Naive thymus-derived CD8-positive, alpha-beta T cell (primary cell): ENCODE results near the gene ATP6V1C2. TPM values are rescaled to one million over a fixed set of nuclear protein-coding genes. Genes with fewer than 3 reads are reported as not detected.

Experiments
- ATAC-seq, 2 donors: fragments of 150-1000 bp; cut with Tn5 transposase in 1 of 2; sonication (Bioruptor Pico), chemical (Tn5 transposase) in 1 of 2; 1 replicate in 1 of 2; 2 replicates in 1 of 2; pipeline ENCODE4 v1.10.0; 2021; ENCODE audit warnings: mild to moderate bottlenecking in 2 of 2, moderate library complexity in 2 of 2
- POLR2A ChIA-PET: fragments of 350-600 bp; sonication (Branson Sonifier 250); formaldehyde crosslinking; loops from one replicate; lab custom pipeline; 2021; ENCODE audit warnings: antibody characterized with exemption; lab: Charles Lee
- DNase-seq, 10 donors: peaks; one replicate each; pipeline versions ENCODE4 v3.0.0 to v3.0.0-alpha.2; 2020 to 2022
- H3K27ac Mint-ChIP-seq, 10 donors: one replicate each; pipeline ENCODE4 v1.8.0; 2020 to 2022; ENCODE audit warnings: mild to moderate bottlenecking in 10 of 10, mixed read lengths in 10 of 10, moderate library complexity in 4 of 10, inconsistent platforms in 1 of 10
- H3K27me3 Mint-ChIP-seq, 5 donors: one replicate each; pipeline ENCODE4 v1.8.0; 2021 to 2022; ENCODE audit warnings: mixed read lengths in 5 of 5
- H3K36me3 Mint-ChIP-seq, 3 donors: one replicate each; pipeline ENCODE4 v1.8.0; 2020 to 2022; ENCODE audit warnings: mixed read lengths in 3 of 3, mild to moderate bottlenecking in 2 of 3, inconsistent platforms in 1 of 3
- H3K4me1 Mint-ChIP-seq, 4 donors: one replicate each; pipeline ENCODE4 v1.8.0; 2021 to 2022; ENCODE audit warnings: mixed read lengths in 4 of 4
- H3K4me3 Mint-ChIP-seq, 10 donors: one replicate each; pipeline ENCODE4 v1.8.0; 2020 to 2022; ENCODE audit warnings: mild to moderate bottlenecking in 10 of 10, mixed read lengths in 10 of 10, moderate library complexity in 6 of 10, inconsistent platforms in 1 of 10
- H3K9me3 Mint-ChIP-seq, 9 donors: one replicate each; pipeline ENCODE4 v1.8.0; 2020 to 2022; ENCODE audit warnings: mixed read lengths in 9 of 9, mild to moderate bottlenecking in 3 of 9, inconsistent platforms in 1 of 9, moderate library complexity in 1 of 9
- polyA plus RNA-seq, 3 donors: library from polyadenylated mRNA; unstranded; fragments of 300-500 nt; fragmentation: Illumina TruSeq; gene quantifications; one replicate each; pipeline ENCODE4 v1.2.3, GENCODE V29; 2021
- total RNA-seq, 8 experiments: library from RNA in 2 of 8; stranded (reverse) in 2 of 8; gene quantifications; one replicate each; pipeline ENCODE4 v1.2.3 and lab custom pipeline; 2021 to 2026

The ATP6V1C2 gene
- total and polyA plus RNA-seq, 5 experiments from 2014 or later: 0.11 to 0.47 (median 0.19) TPM; not detected in 2

DNA sequence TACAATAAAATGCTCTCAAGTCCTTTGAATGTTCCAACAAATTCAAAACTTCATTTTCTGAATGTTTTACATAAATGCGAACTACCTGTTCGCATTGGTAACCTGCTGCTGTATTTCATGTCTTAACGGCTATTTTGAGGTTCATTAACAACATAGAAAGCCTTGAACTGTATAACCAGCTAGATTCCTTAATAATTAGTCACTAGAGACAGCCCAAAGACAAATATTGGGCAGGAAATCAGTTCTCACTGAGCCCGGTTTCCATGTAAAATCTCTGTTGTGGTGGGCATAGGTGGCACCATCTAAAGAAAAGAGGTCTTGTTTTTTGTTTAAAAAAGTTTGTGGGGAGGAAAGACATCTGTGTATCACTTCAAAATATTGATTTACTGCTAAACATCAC, 62.0 kb downstream of the ATP6V1C2 start:
- ATAC-seq (no peak), DNase-seq (no peak)
- POLR2A ChIA-PET: no interaction called here
- Mint-ChIP-seq H3K9me3 (no peaks in the 10 kb centered on the region), H3K4me1 (peaks cover 0 to 4% (median 0%) of the 10 kb centered on the region in 4 donors), H3K36me3 (peaks cover 7 to 86% (median 43%) of the 10 kb centered on the region in 3 donors), H3K27me3 (no peaks in the 10 kb centered on the region), H3K4me3 (no peak overlapping the region), H3K27ac (peak overlapping the region in 2 of 10 donors; percentile 29 to 69)

DNA sequence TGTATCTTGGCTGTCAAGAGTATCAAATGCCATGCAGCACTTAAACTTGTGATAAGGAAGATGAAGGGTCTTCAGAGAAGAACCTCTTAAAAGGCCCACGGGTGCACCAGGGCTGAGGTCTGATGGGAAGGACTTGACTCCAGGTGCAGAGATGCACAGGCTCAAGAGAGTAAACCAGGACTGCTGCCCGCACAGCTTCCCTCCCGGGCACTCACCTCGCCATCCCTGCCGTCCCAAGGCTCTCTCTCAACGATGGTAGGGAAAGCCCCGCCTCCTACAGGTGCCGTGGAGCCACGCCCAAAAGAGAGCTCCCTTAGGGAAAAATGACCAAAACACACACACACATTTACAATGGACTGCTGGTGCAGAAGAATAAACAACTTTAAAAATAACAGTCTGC, 63.3 kb downstream of the ATP6V1C2 start:
- DNase-seq: no peak
- no peaks in the 10 kb centered on the region for H3K9me3 Mint-ChIP-seq
- POLR2A ChIA-PET: no interaction called here
- ATAC-seq: no peak
- peaks cover 0 to 4% (median 0%) of the 10 kb centered on the region in 4 donors for H3K4me1 Mint-ChIP-seq
- no peak overlapping the region for H3K4me3 Mint-ChIP-seq
- H3K27me3 Mint-ChIP-seq: no peaks in the 10 kb centered on the region
- H3K27ac Mint-ChIP-seq: peak overlapping the region in 1 of 10 donors; percentile 9
- H3K36me3 Mint-ChIP-seq: peaks cover 7 to 95% (median 43%) of the 10 kb centered on the region in 3 donors

DNA sequence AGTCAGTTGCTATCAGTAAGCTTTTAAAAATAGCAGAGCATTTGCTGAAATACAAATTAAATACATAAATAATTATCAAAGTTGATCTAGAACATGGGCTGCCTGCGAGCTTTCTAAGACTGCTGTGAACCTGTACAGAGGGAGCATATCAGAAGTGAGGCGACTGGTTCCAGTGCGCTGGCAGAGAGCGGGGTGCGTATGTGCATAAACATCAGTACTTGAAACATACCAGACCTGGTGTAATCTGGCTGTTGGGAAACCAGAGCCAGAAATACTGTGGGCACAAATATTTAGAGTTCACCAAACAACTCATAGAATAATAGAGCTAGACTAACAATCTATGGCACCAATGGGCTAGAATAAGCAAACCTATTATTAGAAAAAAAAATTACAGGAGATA, 63.8 kb downstream of the ATP6V1C2 start:
- no peaks in the 10 kb centered on the region for H3K27me3 Mint-ChIP-seq
- DNase-seq: no peak
- H3K4me1 Mint-ChIP-seq: peaks cover 0 to 2% (median 0%) of the 10 kb centered on the region in 4 donors
- no peak overlapping the region for H3K4me3 Mint-ChIP-seq
- H3K27ac Mint-ChIP-seq: no peak overlapping the region
- POLR2A ChIA-PET: no interaction called here
- H3K36me3 Mint-ChIP-seq: peaks cover 7 to 95% (median 46%) of the 10 kb centered on the region in 3 donors
- no peak for ATAC-seq
- H3K9me3 Mint-ChIP-seq: no peaks in the 10 kb centered on the region

DNA sequence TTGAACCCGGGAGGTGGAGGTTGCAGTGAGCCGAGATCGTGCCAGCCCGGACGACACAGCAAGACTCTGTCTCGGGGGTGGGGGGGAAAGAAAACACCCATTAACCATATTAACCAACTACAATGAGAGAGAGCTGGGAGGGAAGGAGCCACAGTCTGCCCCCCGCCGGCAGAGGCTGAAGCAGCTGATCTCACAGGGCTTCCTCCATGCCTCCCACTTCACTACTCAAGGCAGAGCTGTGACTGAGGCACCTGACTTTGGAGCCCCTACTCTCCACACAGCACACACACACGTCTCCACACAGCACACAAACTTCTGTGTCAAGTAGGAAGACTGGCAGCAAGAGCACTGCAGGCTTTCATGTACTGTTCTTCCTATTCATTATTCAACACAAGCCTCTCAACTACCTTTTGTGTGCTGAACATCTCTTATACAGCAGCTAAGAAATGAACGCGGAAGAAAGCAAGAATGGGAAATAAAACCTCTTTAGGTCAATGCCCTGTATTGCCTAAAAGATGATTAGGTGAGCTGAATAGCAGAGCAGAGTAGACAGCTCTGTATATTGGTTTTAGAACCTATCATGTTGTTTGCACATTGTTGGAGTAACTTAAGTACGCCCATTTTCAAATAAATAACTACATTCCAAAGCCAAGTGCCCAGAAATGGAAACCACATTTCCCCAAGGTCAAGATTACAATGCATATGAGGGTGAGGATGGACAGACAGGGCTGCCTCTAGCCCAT, 65.0 kb downstream of the ATP6V1C2 start:
- no peaks in the 10 kb centered on the region for H3K9me3 Mint-ChIP-seq
- ATAC-seq (no peak), DNase-seq (no peak)
- H3K36me3 Mint-ChIP-seq: peaks cover 7 to 98% (median 47%) of the 10 kb centered on the region in 3 donors
- H3K27ac Mint-ChIP-seq: peak overlapping the region in 1 of 10 donors; percentile 9
- POLR2A ChIA-PET: no interaction called here
- H3K27me3 Mint-ChIP-seq: no peaks in the 10 kb centered on the region
- peaks cover 0 to 5% (median 1%) of the 10 kb centered on the region in 4 donors for H3K4me1 Mint-ChIP-seq
- no peak overlapping the region for H3K4me3 Mint-ChIP-seq

DNA sequence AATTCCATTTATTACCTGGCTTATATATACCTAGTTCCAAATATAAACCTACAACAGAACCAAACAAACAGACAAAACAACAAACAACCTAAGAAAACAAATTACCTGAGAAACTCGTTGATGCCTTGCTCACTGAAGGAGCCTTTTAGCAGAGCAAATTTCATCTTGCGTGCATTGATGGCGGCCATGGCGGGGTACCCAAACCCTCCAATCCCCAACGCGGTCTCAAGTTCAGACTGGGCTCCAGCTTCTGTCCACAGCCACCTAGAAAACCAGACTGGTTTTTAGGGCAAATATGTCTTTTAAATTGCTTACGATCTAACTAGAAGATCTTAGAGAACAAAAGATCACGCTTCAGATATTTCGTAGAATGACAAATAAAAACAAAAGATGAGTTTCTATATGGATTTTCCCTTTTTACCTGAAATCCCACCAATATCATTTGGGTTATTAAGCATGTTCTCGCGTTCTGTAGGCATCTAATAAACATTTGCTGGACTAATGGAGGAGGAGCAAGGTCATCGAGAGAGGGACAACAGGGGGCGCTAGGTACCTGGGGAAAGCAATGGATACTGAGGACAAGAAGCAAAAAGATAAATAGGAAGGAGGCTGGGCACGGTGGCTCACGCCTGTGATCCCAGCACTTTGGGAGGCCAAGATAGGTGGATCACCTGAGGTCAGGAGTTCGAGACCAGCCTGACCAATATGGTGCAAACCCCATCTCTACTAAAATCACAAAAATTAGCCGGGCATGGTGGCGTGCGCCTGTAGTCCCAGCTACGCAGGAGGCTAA, 65.9 kb downstream of the ATP6V1C2 start:
- Mint-ChIP-seq H3K4me3 (no peak overlapping the region), H3K27ac (peak overlapping the region in 2 of 10 donors; percentile 3 to 80), H3K4me1 (peaks cover 0 to 14% (median 1%) of the 10 kb centered on the region in 4 donors), H3K27me3 (no peaks in the 10 kb centered on the region), H3K36me3 (peaks cover 7 to 98% (median 45%) of the 10 kb centered on the region in 3 donors), H3K9me3 (no peaks in the 10 kb centered on the region)
- POLR2A ChIA-PET: no interaction called here
- DNase-seq (peak in 1 of 10 donors; percentile 4), ATAC-seq (no peak)

DNA sequence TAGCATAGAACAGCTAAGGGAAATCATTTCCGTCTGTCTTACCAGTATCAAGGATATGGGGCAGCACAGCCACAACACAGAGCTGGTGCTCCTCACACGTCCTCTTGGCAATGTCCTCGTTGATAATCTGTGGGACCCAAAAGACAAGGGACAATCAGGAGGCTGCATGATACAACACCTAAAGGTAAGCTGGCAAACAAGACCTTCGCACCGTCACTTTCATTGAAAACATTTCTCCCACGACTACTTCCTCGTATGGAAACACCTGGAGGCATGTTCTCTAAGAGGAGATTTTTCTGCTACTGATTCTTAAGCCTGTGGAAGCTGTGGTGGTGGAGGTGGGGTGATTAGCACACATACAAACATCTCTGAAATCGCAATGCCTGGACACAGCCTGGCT, 67.4 kb downstream of the ATP6V1C2 start:
- Mint-ChIP-seq H3K4me1 (peaks cover 0 to 19% (median 1%) of the 10 kb centered on the region in 4 donors), H3K4me3 (no peak overlapping the region), H3K36me3 (peaks cover 7 to 99% (median 41%) of the 10 kb centered on the region in 3 donors), H3K9me3 (no peaks in the 10 kb centered on the region), H3K27me3 (no peaks in the 10 kb centered on the region), H3K27ac (peak overlapping the region in 1 of 10 donors; percentile 40)
- DNase-seq (no peak), ATAC-seq (no peak)
- POLR2A ChIA-PET: no interaction called here

DNA sequence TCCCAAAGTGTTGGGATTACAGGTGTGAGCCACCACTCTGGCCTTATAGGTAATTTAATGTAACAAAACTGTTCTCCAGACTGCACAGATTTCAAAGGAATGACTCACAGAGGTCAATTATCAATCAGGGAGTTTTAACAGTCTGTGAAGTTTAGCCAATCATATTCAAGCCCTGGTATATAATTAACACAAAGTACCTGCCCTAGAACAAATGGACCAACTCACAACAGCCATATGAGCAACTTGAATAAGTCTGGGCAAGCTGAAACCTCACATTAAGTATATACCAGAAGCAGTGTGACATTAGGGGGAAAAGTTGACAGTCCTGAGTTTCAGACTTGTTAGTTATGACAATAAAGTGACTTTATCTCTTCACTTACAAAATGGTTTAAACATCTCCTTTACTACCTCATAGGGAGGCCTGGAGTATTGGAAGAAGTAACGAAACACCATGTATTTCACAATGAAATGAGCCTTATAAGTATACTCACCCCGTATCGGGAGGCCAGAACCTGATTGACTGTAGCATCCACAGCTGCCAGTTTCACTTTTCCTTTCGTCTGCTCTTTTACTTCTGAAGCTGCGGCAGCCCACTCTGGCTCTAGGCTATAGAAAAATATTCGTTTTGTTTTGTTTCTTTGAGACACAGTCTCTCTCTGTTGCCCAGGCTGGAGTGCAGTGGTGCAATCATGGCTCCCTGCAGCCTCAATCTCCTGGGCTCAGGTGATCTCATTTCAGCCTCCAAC, 69.0 kb downstream of the ATP6V1C2 start:
- H3K4me1 Mint-ChIP-seq: peaks cover 0 to 19% (median 1%) of the 10 kb centered on the region in 4 donors
- DNase-seq (no peak), ATAC-seq (no peak)
- peak overlapping the region in 5 of 10 donors; percentile 25 to 90 (median 52) for H3K27ac Mint-ChIP-seq
- POLR2A ChIA-PET: interaction anchor here (0.7 kb wide), 1 partner anchor 945 kb away, joined by 3 read pairs; no protein-coding TSS in a partner anchor
- H3K9me3 Mint-ChIP-seq: no peaks in the 10 kb centered on the region
- H3K36me3 Mint-ChIP-seq: peaks cover 7 to 96% (median 34%) of the 10 kb centered on the region in 3 donors
- H3K27me3 Mint-ChIP-seq: no peaks in the 10 kb centered on the region
- H3K4me3 Mint-ChIP-seq: peak overlapping the region in 4 of 10 donors; percentile 34 to 84 (median 66)

DNA sequence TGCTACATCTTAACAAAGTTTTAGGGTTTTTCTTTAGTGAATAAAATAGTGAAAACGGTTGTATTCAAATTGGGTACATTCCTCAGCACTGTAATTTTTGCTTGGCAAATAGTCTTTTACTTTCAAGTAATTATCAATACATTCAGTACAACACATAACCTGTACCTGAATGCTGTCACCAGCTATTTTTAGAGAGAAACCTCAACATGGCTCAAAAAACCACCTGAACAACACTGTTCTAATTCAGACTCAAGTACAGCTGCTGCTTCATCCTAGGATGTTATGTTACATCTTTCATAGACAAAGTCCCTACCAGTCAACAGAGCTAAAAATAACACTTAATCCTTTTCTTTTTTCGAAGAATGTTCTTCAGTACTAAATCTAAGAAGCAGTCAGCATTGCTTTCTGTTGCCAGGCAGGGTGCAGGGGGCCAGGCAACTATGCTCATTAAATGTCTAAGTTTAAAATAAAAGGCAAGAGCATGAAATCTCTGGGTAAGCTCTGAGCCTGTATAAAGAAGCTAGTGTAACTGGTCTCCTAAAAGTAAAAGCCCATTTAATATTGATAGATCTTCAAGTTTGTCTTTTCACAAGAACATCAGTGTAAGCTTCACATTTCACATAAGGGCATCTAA, 70.7 kb downstream of the ATP6V1C2 start:
- ATAC-seq (no peak), DNase-seq (no peak)
- peak overlapping the region in 7 of 10 donors; percentile 4 to 90 (median 48) for H3K27ac Mint-ChIP-seq

DNA sequence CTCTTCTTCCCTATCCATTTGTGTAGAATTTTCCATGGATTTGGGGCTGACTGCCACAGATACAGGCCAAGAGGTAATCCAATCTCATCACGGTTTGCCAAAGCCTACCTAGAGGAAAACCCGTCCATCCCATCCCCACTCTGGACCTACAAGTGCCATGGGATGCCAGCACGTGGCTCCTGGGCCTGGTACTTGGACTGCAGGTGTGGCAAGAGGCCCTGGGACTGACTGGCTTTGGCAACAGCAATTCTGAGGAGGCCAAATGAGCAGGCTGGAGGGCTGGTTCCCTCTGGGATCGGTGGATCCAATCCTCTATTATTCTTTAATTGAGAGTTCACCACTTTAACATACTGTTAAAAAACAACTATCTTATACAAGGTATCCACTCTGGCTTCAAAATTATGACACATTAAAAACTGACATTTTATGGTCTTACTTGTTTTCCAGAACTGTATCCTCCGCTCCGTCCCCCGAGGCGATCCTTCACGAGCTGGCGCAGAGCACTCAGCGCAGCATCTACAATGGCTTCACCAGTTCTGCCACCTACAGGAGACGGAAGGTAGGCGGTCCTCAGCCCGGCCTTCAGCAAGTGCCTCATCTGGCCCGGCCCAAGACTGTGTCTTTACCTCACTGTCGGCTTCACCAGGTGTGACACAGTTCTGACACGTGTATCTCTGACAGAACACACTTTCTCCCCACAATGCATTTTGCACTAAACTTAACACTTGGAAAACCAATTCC, 71.4 kb downstream of the ATP6V1C2 start:
- ATAC-seq (no peak), DNase-seq (no peak)
- Mint-ChIP-seq H3K27ac (peak overlapping the region in 5 of 10 donors; percentile 11 to 83 (median 33)), H3K9me3 (no peaks in the 10 kb centered on the region), H3K4me1 (peaks cover 0 to 19% (median 1%) of the 10 kb centered on the region in 4 donors), H3K27me3 (no peaks in the 10 kb centered on the region), H3K36me3 (peaks cover 4 to 95% (median 21%) of the 10 kb centered on the region in 3 donors), H3K4me3 (no peak overlapping the region)
- POLR2A ChIA-PET: no interaction called here

More for the DNA sequence above, 70.7 kb downstream of the ATP6V1C2 start:
- H3K27me3 Mint-ChIP-seq: no peaks in the 10 kb centered on the region
- H3K4me3 Mint-ChIP-seq: no peak overlapping the region
- POLR2A ChIA-PET: no interaction called here
- H3K4me1 Mint-ChIP-seq: peaks cover 0 to 19% (median 1%) of the 10 kb centered on the region in 4 donors
- no peaks in the 10 kb centered on the region for H3K9me3 Mint-ChIP-seq
- peaks cover 4 to 96% (median 26%) of the 10 kb centered on the region in 3 donors for H3K36me3 Mint-ChIP-seq

DNA sequence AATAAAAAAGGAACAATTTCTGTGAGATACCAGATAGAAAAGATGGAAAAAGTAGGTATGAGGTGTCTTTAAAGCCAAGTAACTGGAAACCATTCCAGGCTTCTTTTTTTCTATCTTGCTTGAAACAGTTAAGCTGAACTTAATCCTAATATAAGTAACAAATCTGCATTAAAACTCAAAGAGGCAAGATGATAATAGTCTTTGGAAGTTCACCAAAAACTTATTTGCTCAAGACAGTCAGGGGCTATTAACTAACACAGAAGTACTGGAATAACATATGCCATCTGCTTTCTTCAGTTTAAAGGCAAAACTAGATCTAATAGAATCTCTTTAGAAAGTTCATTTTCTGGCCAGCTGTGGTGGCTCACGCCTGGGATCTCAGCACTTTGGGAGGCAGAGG, 72.4 kb downstream of the ATP6V1C2 start:
- peaks cover 4 to 92% (median 20%) of the 10 kb centered on the region in 3 donors for H3K36me3 Mint-ChIP-seq
- peak overlapping the region in 1 of 10 donors; percentile 6 for H3K27ac Mint-ChIP-seq
- POLR2A ChIA-PET: no interaction called here
- DNase-seq (no peak), ATAC-seq (no peak)
- no peaks in the 10 kb centered on the region for H3K27me3 Mint-ChIP-seq
- no peaks in the 10 kb centered on the region for H3K9me3 Mint-ChIP-seq
- peaks cover 0 to 19% (median 3%) of the 10 kb centered on the region in 4 donors for H3K4me1 Mint-ChIP-seq
- H3K4me3 Mint-ChIP-seq: no peak overlapping the region

DNA sequence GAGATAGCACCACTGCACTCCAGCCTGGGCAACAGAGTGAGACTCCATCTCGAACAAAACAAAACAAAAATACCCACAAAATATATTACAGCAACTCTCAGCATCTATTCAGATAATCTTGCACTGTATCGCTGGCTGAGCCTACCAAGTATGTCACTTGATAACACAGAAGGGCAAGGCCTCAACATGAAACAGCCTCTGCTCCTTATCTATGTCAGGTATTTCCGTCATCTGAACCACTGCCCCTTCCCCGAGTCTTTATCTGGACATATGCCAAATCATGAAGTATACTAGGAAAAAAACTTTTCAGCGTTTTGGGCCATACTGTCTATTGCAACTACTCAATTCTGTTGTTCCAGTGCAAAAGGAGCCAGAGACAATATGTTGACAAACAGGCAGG, 73.4 kb downstream of the ATP6V1C2 start:
- Mint-ChIP-seq H3K4me1 (peaks cover 0 to 24% (median 5%) of the 10 kb centered on the region in 4 donors), H3K4me3 (no peak overlapping the region), H3K36me3 (peaks cover 4 to 91% (median 19%) of the 10 kb centered on the region in 3 donors), H3K27me3 (no peaks in the 10 kb centered on the region), H3K9me3 (no peaks in the 10 kb centered on the region), H3K27ac (peak overlapping the region in 1 of 10 donors; percentile 38)
- POLR2A ChIA-PET: no interaction called here
- no peak for ATAC-seq
- DNase-seq: no peak
